Ovary (tissue), 9 donors: ENCODE results near the gene SPON2. TPM values are rescaled to one million over a fixed set of nuclear protein-coding genes. Genes with fewer than 3 reads are reported as not detected.

Source experiments
- DNase-seq, 5 donors: peaks; one replicate each; pipeline ENCODE4 v3.0.0-alpha.2; 2019 to 2020
- H3K27ac ChIP-seq, 2 donors: fragments of 200-600 bp; one replicate each; pipeline versions ENCODE4 v1.5.1 to v1.8.0; 2019 to 2022
- H3K27me3 ChIP-seq: fragments of 200-600 bp; one replicate; pipeline ENCODE4 v1.8.0; 2022
- H3K36me3 ChIP-seq: fragments of 200-600 bp; sonication (generic); one replicate; pipeline ENCODE4 v1.5.1; 2019
- H3K4me1 ChIP-seq: one replicate; pipeline ENCODE4 v1.8.1; 2013; ENCODE audit warnings: mild to moderate bottlenecking, moderate library complexity; ENCODE audit not compliant: insufficient read depth
- H3K4me3 ChIP-seq: fragments of 200-600 bp; sonication (generic); one replicate; pipeline ENCODE4 v1.5.1; 2017
- H3K9me3 ChIP-seq, 2 donors: fragments of 200-600 bp in 1 of 2; sonication (generic) in 1 of 2; one replicate each; pipeline versions ENCODE4 v1.5.1 to v1.8.1; 2013 to 2019; ENCODE audit warnings: mild to moderate bottlenecking in 1 of 2, moderate library complexity in 1 of 2
- EP300 ChIP-seq: sonication (generic); formaldehyde crosslinking; IDR thresholded peaks from one replicate; pipeline ENCODE4 v1.6.1; 2017; ENCODE audit warnings: antibody characterized with exemption
- POLR2A ChIP-seq: fragments of 450-650 bp; IDR thresholded peaks from one replicate; pipeline ENCODE4 v1.6.1; 2017; ENCODE audit warnings: antibody characterized with exemption, mild to moderate bottlenecking, moderate library complexity
- WGBS, 3 donors: extraction: QIAGEN DNeasy Blood & Tissue Kit in 1 of 3; methylation state at CpG; one replicate each; pipeline versions ENCODE4 v1.1.5 to v1.1.7; 2013 to 2017; 5-methylcytosine and 5-hydroxymethylcytosine counted together
- intact Hi-C, 4 donors: fragments of 100-400 bp; cut with DNase I; formaldehyde crosslinking; loops; one replicate each; pipeline versions ENCODE4 v1.11.0 to v1.15.1; 2022 to 2023
- polyA plus RNA-seq, 2 donors: library from polyadenylated mRNA; stranded (reverse); fragments of 200-250 nt in 1 of 2; fragments of 350-450 nt in 1 of 2; fragmentation: Illumina TruSeq in 1 of 2; extraction: RNeasy Lipid Tissue Mini Kit (QIAGEN cat#74804) in 1 of 2; gene quantifications; one replicate each; pipeline ENCODE4 v1.2.3, GENCODE V29; 2013 to 2014
- total RNA-seq, 7 donors: library from RNA; depleted of rRNA in 2 of 7; stranded (reverse); fragments of >200 nt in 2 of 7; fragmentation: NEBNext Ultra II Directional in 3 of 7; extraction: Animal tissue kit (Norgen Biotek cat#: 25700) in 3 of 7; gene quantifications; one replicate each; pipeline versions ENCODE4 v1.1.0 to v1.2.4, GENCODE V29; 2016 to 2023
- TF ChIP-seq, protein P1 (sequence below), 3 donors: fragments of 450-650 bp in 2 of 3; fragments of 200-600 bp in 1 of 3; IDR thresholded peaks; one replicate each; pipeline versions ENCODE4 v1.5.1 to v1.8.0; 2016 to 2022; ENCODE audit warnings: antibody characterized with exemption in 3 of 3, mild to moderate bottlenecking in 1 of 3
- donor health status: DM: no; HTN: no; CAD: no; lungs with moderate emphysema.
- donor health status: DM: no; HTN: no; CAD: no.
- donor health status: Bipolar disorder and iron deficiency.
- donor health status: DM: yes; HTN: yes; CAD: no.
- donor health status: DM: no; HTN: no; CAD: no.
- donor health status: DM: yes; HTN: yes; CAD: no.

Gene SPON2
- total and polyA plus RNA-seq, 9 donors, result 8.0 to 104 (median 51.0) TPM

- DNase-seq, result no peak
- H3K4me1 ChIP-seq, result no peaks in the 10 kb centered on the region
- no peaks in the 10 kb centered on the region for H3K27me3 ChIP-seq
- TF ChIP-seq, protein P1, sequence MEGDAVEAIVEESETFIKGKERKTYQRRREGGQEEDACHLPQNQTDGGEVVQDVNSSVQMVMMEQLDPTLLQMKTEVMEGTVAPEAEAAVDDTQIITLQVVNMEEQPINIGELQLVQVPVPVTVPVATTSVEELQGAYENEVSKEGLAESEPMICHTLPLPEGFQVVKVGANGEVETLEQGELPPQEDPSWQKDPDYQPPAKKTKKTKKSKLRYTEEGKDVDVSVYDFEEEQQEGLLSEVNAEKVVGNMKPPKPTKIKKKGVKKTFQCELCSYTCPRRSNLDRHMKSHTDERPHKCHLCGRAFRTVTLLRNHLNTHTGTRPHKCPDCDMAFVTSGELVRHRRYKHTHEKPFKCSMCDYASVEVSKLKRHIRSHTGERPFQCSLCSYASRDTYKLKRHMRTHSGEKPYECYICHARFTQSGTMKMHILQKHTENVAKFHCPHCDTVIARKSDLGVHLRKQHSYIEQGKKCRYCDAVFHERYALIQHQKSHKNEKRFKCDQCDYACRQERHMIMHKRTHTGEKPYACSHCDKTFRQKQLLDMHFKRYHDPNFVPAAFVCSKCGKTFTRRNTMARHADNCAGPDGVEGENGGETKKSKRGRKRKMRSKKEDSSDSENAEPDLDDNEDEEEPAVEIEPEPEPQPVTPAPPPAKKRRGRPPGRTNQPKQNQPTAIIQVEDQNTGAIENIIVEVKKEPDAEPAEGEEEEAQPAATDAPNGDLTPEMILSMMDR (IDR thresholded peaks at IDR 0.05), result no peak
- no peak for TF ChIP-seq EP300
- TF ChIP-seq POLR2A, result no peak
- H3K36me3 ChIP-seq, result no peaks in the 10 kb centered on the region
- 88 to 94% (median 93%) methylated on average over 8 of the region's 8 CpGs for WGBS, 3 donors
- no peak overlapping the region for H3K4me3 ChIP-seq
- intact Hi-C loops, result no loop called here
- H3K27ac ChIP-seq, result no peak overlapping the region
- H3K9me3 ChIP-seq, result no peaks in the 10 kb centered on the region
These were observed 16.3 kb downstream of the SPON2 start for GRCh38 chr4:1156069-1156468.

GRCh38 chr4:1155314-1155713, 17.1 kb downstream of the SPON2 start:
- no peak for DNase-seq
- Histone ChIP-seq H3K4me3 (no peak overlapping the region), H3K27ac (no peak overlapping the region), H3K9me3 (no peaks in the 10 kb centered on the region), H3K27me3 (no peaks in the 10 kb centered on the region), H3K4me1 (no peaks in the 10 kb centered on the region), H3K36me3 (no peaks in the 10 kb centered on the region)
- intact Hi-C loops, result no loop called here
- 74 to 77% (median 75%) methylated on average over 3 of the region's 3 CpGs for WGBS, 3 donors
- TF ChIP-seq EP300 (no peak), POLR2A (no peak)
- TF ChIP-seq, protein P1 (IDR thresholded peaks at IDR 0.05), result no peak

- Histone ChIP-seq H3K27ac (no peak overlapping the region), H3K27me3 (no peaks in the 10 kb centered on the region), H3K4me1 (no peaks in the 10 kb centered on the region), H3K9me3 (no peaks in the 10 kb centered on the region), H3K4me3 (no peak overlapping the region), H3K36me3 (no peaks in the 10 kb centered on the region)
- 62 to 73% (median 66%) methylated on average over 21 of the region's 21 CpGs for WGBS, 3 donors
- intact Hi-C loops, result no loop called here
- no peak for DNase-seq
- TF ChIP-seq, protein P1 (IDR thresholded peaks at IDR 0.05), result no peak
- TF ChIP-seq POLR2A, result no peak
- no peak for TF ChIP-seq EP300
These were observed 17.7 kb downstream of the SPON2 start for GRCh38 chr4:1154523-1155182.

DNA sequence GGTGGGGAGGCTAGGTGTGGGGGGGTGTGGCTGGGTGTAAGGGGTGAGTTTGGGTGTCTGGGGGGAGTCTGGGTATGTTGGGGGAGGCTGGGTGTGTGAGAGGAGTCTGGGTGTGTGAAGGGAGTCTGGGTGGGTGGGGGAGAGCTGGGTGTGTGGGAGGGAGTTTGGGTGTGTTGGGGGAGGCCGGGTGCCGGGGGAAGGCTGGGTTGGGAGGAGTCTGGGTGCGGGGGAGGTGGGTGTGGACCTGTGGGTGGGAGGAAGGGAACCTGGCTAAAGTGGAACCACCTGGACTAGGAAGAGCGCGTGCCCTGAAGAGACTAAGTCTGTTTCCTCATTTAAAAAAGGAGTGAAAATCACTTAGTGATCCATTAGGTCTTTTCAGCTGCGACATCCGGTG, 18.3 kb downstream of the SPON2 start:
- H3K4me3 ChIP-seq, result no peak overlapping the region
- no peaks in the 10 kb centered on the region for H3K9me3 ChIP-seq
- 54 to 64% (median 58%) methylated on average over 7 of the region's 7 CpGs for WGBS, 3 donors
- H3K36me3 ChIP-seq, result no peaks in the 10 kb centered on the region
- intact Hi-C loops, result no loop called here
- no peak overlapping the region for H3K27ac ChIP-seq
- H3K4me1 ChIP-seq, result no peaks in the 10 kb centered on the region
- TF ChIP-seq POLR2A, result no peak
- TF ChIP-seq, protein P1 (IDR thresholded peaks at IDR 0.05), result no peak
- no peak for TF ChIP-seq EP300
- DNase-seq, result no peak
- no peaks in the 10 kb centered on the region for H3K27me3 ChIP-seq
